HEK293T (cell line): ENCODE data around the gene SLC44A5.

Source experiments
- ARNT ChIP-seq: fragments of 450-650 bp; IDR thresholded peaks from 2 replicates; pipeline ENCODE4 v1.6.1; 2017; ENCODE audit warnings: mild to moderate bottlenecking
- BHLHE40 ChIP-seq: fragments of 450-650 bp; IDR thresholded peaks from 2 replicates; pipeline ENCODE4 v1.6.1; 2016; ENCODE audit warnings: mild to moderate bottlenecking, moderate library complexity, borderline replicate concordance
- CTBP1 ChIP-seq: fragments of 450-650 bp; IDR thresholded peaks from 2 replicates; pipeline ENCODE4 v1.6.1; 2016; ENCODE audit warnings: borderline replicate concordance
- ELF4 ChIP-seq: fragments of 450-650 bp; IDR thresholded peaks from 2 replicates; pipeline ENCODE4 v1.6.1; 2017; ENCODE audit warnings: antibody characterized with exemption
- FOXA1 ChIP-seq: fragments of 450-650 bp; IDR thresholded peaks from 2 replicates; pipeline ENCODE4 v1.6.1; 2016; ENCODE audit warnings: mild to moderate bottlenecking
- FOXK2 ChIP-seq: fragments of 450-650 bp; IDR thresholded peaks from 2 replicates; pipeline ENCODE4 v1.6.1; 2016; ENCODE audit warnings: mild to moderate bottlenecking
- FOXM1 ChIP-seq: fragments of 450-650 bp; IDR thresholded peaks from 2 replicates; pipeline ENCODE4 v1.6.1; 2017; ENCODE audit warnings: mild to moderate bottlenecking, borderline replicate concordance
- NFRKB ChIP-seq: fragments of 450-650 bp; IDR thresholded peaks from 2 replicates; pipeline ENCODE4 v1.6.1; 2016; ENCODE audit warnings: mild to moderate bottlenecking, moderate library complexity
- SP1 ChIP-seq: fragments of 450-650 bp; IDR thresholded peaks from 2 replicates; pipeline ENCODE4 v1.6.1; 2017
- SUZ12 ChIP-seq: fragments of 450-650 bp; IDR thresholded peaks from 2 replicates; pipeline ENCODE4 v1.6.1; 2016; ENCODE audit warnings: mild to moderate bottlenecking
- TARDBP ChIP-seq: fragments of 450-650 bp; IDR thresholded peaks from 2 replicates; pipeline ENCODE4 v1.6.1; 2016
- ZNF384 ChIP-seq: fragments of 450-650 bp; IDR thresholded peaks from 2 replicates; pipeline ENCODE4 v1.6.1; 2016

GRCh38 chr1:75342786-75343185, 268.1 kb downstream of the SLC44A5 start:
- TF ChIP-seq BHLHE40 (no peak), ARNT (no peak), SUZ12 (no peak), FOXA1 (no peak), ELF4 (no peak), FOXK2 (no peak), SP1 (no peak), ZNF384 (no peak), NFRKB (no peak), TARDBP (no peak), CTBP1 (no peak), FOXM1 (no peak)
